Osteocyte (in vitro differentiated cells): ENCODE measurements around the gene NPB. TPM values are rescaled to one million over a fixed set of nuclear protein-coding genes. Genes with fewer than 3 reads are reported as not detected.
A peak's percentile ranks its signal among the peaks of the same experiment; 100 is the strongest.

Experiments
- DNase-seq: peaks from one replicate; pipeline ENCODE4 v3.0.0; 2021; ENCODE audit warnings: mixed read lengths; ENCODE audit not compliant: unreplicated experiment; ENCODE audit errors: extremely low spot score
- H3K27ac Mint-ChIP-seq: one replicate; pipeline ENCODE4 v1.8.0; 2021; ENCODE audit warnings: mild to moderate bottlenecking, mixed read lengths; ENCODE audit not compliant: unreplicated experiment
- H3K27me3 Mint-ChIP-seq: one replicate; pipeline ENCODE4 v1.8.0; 2021; ENCODE audit warnings: mixed read lengths; ENCODE audit not compliant: unreplicated experiment
- H3K36me3 Mint-ChIP-seq: one replicate; pipeline ENCODE4 v1.8.0; 2021; ENCODE audit warnings: mixed read lengths; ENCODE audit not compliant: unreplicated experiment
- H3K4me1 Mint-ChIP-seq: one replicate; pipeline ENCODE4 v1.8.0; 2021; ENCODE audit warnings: mixed read lengths; ENCODE audit not compliant: unreplicated experiment
- H3K4me3 Mint-ChIP-seq: one replicate; pipeline ENCODE4 v1.8.0; 2021; ENCODE audit warnings: mild to moderate bottlenecking, moderate library complexity, mixed read lengths; ENCODE audit not compliant: unreplicated experiment
- H3K9me3 Mint-ChIP-seq: one replicate; pipeline ENCODE4 v1.8.0; 2021; ENCODE audit warnings: mixed read lengths; ENCODE audit not compliant: unreplicated experiment
- total RNA-seq: library from RNA; stranded (reverse); gene quantifications from 2 replicates; pipeline ENCODE4 v1.2.1, GENCODE V29; 2021
- TF ChIP-seq, protein P1 (sequence below): fragments of 200-600 bp; sonication (generic); IDR thresholded peaks from 2 replicates; pipeline ENCODE4 v1.5.0; 2021; ENCODE audit warnings: antibody characterized with exemption, mild to moderate bottlenecking, moderate library complexity

Gene NPB
- total RNA-seq, 1 donor from 2014 or later = 0.56 TPM

DNA sequence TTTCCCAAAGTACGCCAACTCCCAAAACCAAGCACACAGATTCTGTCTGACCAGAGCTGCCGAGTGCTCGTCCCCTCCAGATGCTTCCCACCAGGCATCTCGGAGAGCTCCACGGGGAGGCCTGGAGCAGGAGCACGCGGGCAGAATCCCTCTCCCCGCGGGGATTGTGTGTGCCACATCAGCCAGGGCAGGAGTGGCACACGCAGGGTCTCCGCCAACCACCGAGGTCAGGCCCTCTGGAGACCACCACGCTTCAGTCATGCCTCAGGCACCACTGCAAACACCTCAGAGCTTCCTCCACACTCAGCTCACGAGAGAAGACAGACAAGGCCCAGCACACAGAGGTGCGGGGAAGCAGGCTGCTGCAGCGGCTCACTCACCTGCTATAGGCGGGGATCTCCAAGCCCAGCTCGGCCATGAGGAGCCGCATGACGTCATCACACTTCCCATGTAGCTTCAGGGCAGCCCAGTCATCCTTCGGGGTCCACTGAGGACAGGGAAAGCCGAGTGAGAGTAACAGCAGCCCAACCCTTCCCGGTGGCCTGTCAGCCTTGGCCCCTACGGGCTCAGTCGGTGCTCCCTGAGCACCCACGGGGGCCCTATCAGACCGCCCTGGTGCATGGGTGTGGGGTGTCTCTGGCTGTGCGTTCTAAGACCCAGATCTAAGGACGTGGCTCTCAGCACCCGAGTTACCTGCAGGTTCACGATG, 11.5 kb downstream of the NPB start:
- no peak for DNase-seq
- peaks cover 18% of the 10 kb centered on the region for H3K4me1 Mint-ChIP-seq
- peaks cover 15% of the 10 kb centered on the region for H3K36me3 Mint-ChIP-seq
- TF ChIP-seq, protein P1, sequence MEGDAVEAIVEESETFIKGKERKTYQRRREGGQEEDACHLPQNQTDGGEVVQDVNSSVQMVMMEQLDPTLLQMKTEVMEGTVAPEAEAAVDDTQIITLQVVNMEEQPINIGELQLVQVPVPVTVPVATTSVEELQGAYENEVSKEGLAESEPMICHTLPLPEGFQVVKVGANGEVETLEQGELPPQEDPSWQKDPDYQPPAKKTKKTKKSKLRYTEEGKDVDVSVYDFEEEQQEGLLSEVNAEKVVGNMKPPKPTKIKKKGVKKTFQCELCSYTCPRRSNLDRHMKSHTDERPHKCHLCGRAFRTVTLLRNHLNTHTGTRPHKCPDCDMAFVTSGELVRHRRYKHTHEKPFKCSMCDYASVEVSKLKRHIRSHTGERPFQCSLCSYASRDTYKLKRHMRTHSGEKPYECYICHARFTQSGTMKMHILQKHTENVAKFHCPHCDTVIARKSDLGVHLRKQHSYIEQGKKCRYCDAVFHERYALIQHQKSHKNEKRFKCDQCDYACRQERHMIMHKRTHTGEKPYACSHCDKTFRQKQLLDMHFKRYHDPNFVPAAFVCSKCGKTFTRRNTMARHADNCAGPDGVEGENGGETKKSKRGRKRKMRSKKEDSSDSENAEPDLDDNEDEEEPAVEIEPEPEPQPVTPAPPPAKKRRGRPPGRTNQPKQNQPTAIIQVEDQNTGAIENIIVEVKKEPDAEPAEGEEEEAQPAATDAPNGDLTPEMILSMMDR = no peak
- H3K27ac Mint-ChIP-seq = no peak overlapping the region
- no peak overlapping the region for H3K4me3 Mint-ChIP-seq
- no peaks in the 10 kb centered on the region for H3K9me3 Mint-ChIP-seq
- no peaks in the 10 kb centered on the region for H3K27me3 Mint-ChIP-seq

DNA sequence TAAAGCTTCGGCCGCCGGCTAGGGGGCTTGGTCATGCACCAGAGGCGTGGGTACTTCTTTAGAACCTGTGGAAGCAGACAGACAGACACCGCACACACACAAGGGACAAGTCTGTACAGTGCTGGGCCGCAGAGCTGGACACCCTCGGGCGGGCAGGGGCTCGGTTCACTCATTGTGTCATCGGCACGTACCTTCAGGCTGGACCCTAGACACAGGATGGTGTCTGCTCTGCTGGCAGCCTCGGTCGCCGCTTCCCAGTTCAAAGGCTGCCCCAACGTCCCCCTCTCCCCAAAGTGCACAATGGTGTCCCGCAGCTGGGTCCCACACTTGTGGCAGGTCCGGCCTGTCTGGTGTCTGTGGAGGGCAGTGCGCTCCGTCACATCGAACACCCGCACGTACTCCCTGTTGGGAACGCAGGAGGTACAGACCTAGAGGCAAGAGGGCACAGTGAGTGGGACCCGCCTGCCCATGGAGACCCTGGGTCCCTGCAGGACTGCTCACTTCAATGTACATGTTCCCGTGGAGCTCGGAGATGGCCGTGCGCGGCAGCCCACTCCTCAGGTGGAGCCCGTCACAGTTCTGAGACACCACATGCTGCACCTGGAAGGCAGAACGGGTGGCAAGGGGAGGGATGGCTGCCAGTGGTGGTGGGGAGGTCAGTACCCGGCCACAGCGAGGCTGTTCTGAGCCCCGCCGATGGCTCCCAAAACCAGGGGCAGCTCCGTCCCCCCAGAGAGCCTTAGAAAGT, 12.2 kb downstream of the NPB start:
- Mint-ChIP-seq H3K4me1 (peaks cover 18% of the 10 kb centered on the region), H3K27me3 (no peaks in the 10 kb centered on the region), H3K4me3 (no peak overlapping the region), H3K36me3 (peaks cover 15% of the 10 kb centered on the region), H3K27ac (no peak overlapping the region), H3K9me3 (no peaks in the 10 kb centered on the region)
- TF ChIP-seq, protein P1 = no peak
- no peak for DNase-seq

DNA sequence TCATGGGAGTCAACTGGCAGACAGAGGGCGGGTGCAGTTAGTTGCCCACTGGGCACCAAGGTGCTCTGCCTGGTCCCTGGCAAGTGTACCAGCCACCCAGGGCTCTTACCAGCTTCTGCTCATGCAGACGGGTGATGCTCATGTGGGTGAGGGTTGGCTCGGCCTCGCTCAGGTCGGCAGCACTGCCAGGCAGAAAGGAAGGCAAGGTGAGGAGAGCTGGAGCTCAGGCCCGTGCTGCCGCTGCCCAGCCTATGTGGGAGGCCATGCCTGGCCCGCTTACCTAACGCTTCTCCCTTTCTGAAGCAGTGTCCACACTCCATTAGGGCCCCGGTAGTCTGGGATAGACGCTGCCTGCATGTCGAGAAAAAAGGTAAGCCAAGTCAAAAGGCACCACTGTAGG, 13.3 kb downstream of the NPB start:
- TF ChIP-seq, protein P1 = no peak
- Mint-ChIP-seq H3K27ac (no peak overlapping the region), H3K27me3 (no peaks in the 10 kb centered on the region), H3K9me3 (no peaks in the 10 kb centered on the region), H3K4me1 (peaks cover 12% of the 10 kb centered on the region), H3K4me3 (no peak overlapping the region), H3K36me3 (peaks cover 15% of the 10 kb centered on the region)
- no peak for DNase-seq

DNA sequence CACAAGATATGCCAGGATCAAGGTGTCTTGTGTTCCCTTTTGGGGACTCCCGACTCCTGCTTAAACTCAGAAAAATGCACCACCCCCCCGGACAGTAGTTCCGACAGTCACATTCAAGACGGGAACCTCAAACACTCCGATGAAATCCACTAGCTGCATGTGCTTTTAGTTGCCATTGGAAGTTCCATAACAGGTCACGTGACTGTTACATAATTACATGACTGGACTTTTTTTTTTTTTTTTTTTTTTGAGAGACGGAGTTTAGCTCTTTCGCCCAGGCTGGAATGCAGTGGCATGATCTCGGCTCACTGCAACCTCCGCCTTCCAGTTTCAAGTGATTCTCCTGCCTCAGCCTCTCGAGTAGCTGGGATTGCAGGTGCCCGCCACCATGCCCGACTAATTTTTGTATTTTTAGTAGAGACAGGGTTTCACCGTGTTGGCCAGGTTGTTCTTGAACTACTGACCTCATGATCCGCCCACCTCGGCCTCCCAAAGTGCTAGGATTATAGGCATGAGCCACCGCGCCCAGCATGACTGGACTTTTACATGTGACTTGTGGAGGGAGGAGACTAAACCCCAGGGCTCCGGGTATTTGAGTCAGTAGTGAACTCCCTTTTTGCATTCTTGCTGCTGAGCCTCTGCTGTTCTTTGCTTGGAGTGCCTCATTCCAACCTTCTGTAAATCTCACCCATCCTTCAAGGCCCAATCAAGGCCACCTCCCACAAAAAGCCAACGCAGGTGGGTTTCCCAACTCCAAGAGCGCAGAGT, 14.4 kb downstream of the NPB start:
- Mint-ChIP-seq H3K4me3 (peak overlapping the region; percentile 70), H3K36me3 (peaks cover 16% of the 10 kb centered on the region), H3K9me3 (no peaks in the 10 kb centered on the region), H3K4me1 (peaks cover 12% of the 10 kb centered on the region), H3K27ac (peak overlapping the region; percentile 50), H3K27me3 (no peaks in the 10 kb centered on the region)
- DNase-seq = no peak
- TF ChIP-seq, protein P1 = no peak
